ENCODE results near the gene DDX55. TPM values are rescaled to one million over a fixed set of nuclear protein-coding genes. Genes with fewer than 3 reads are reported as not detected.
"Not testable (repeated sequence)": the region's sequence is repeated elsewhere in the genome, so short reads cannot be mapped to it uniquely, and the experiment has no call there.

DDX55 gene
- 5.1 TPM for total RNA-seq
- long read RNA-seq, partial matches to known transcripts = 1 of 5 reads
- long read RNA-seq, other reads (novel, unspliced or antisense) = 4 of 5 reads

- peak; percentile 92 for DNase-seq (ENCODE audit: low spot score)
- intact Hi-C loops (cut with DNase I) = no loop called here
Measured at GRCh38 chr12:123601602-123602489, at the start of gene DDX55. DDX55 (plus strand) TSS chr12:123602099; CDS start chr12:123602149, 50 bp downstream.

GRCh38 chr12:123554136-123554535 is 47.8 kb upstream of the DDX55 start:
- DNase-seq (ENCODE audit: low spot score); intact Hi-C loops (cut with DNase I): not testable (repeated sequence)

GRCh38 chr12:123554843-123555242 is 47.1 kb upstream of the DDX55 start:
- intact Hi-C loops (cut with DNase I); DNase-seq (ENCODE audit: low spot score): not testable (repeated sequence)

GRCh38 chr12:123558487-123558886 is 43.4 kb upstream of the DDX55 start:
- DNase-seq (ENCODE audit: low spot score); intact Hi-C loops (cut with DNase I): not testable (repeated sequence)

- DNase-seq (ENCODE audit: low spot score) = no peak
- intact Hi-C loops (cut with DNase I) = no loop called here
Measured at GRCh38 chr12:123559468-123559867, 42.4 kb upstream of the DDX55 start.

DNA sequence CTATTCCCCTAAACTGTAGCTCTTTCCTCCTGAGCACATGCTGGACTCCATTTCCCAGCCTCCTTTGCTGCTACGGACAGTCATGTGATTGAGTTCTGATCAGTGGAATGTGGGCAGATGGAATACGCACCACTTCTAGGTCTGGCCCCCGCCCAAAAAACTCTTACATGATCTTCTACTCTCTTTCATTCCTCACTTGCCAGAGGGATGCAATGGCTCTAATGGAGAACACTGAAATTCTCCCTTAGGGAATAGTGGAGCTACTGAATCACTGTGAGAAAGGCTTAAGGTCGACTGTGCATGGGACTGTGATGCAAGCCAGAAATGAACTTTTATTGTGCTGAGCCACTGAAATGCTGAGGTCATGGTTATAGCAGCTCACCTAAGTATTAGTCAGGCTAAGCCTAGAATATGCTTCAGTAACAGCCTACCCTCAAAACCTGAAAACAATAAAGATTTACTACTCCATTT is 30.5 kb upstream of the DDX55 start:
- DNase-seq (ENCODE audit: low spot score) = no peak
- intact Hi-C loops (cut with DNase I) = no loop called here

- DNase-seq (ENCODE audit: low spot score) = no peak
- intact Hi-C loops (cut with DNase I) = no loop called here
Measured at GRCh38 chr12:123572391-123572790, 29.5 kb upstream of the DDX55 start.

- intact Hi-C loops (cut with DNase I) = no loop called here
- DNase-seq (ENCODE audit: low spot score) = no peak
Measured at GRCh38 chr12:123573870-123574269, 28.0 kb upstream of the DDX55 start.

DNA sequence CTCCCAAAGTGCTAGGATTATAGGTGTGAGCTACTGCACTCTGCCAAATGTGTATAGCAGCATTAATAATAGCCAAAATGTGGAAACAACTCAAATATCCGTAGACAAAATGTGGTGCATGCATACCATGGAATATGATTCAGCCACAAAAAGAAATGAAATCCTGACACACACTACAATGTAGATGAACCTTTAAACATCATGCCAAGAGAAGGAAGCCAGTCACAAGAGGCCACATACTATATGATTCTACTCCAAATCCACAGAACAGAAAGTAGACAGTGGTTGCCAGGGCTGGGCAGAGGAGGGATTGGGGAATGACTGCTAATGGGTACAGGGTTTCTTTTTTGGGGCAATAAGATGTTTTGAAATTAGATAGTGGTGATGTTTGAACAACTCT is 25.3 kb upstream of the DDX55 start:
- intact Hi-C loops (cut with DNase I) = no loop called here

GRCh38 chr12:123578243-123578642 is 23.7 kb upstream of the DDX55 start:
- intact Hi-C loops (cut with DNase I) = no loop called here
- no peak for DNase-seq (ENCODE audit: low spot score)

More for the DNA sequence above, 25.3 kb upstream of the DDX55 start:
- no peak for DNase-seq (ENCODE audit: low spot score)

GRCh38 chr12:123578829-123579228 is 23.1 kb upstream of the DDX55 start:
- DNase-seq (ENCODE audit: low spot score); intact Hi-C loops (cut with DNase I): not testable (repeated sequence)

GRCh38 chr12:123580772-123581171 is 21.1 kb upstream of the DDX55 start:
- DNase-seq (ENCODE audit: low spot score) = no peak
- intact Hi-C loops (cut with DNase I) = loop anchor here (5.0 kb wide), 2 partner anchors 123 to 218 kb away; partner anchors contain the start of genes SBNO1 and SNRNP35

- DNase-seq (ENCODE audit: low spot score) = no peak
- intact Hi-C loops (cut with DNase I) = no loop called here
Measured at GRCh38 chr12:123591702-123592481, 10.0 kb upstream of the DDX55 start.

GRCh38 chr12:123595729-123596128 is 6.2 kb upstream of the DDX55 start:
- no peak for DNase-seq (ENCODE audit: low spot score)
- intact Hi-C loops (cut with DNase I) = no loop called here

- intact Hi-C loops (cut with DNase I) = no loop called here
- no peak for DNase-seq (ENCODE audit: low spot score)
Measured at GRCh38 chr12:123597100-123597499, 4.8 kb upstream of the DDX55 start.

- intact Hi-C loops (cut with DNase I) = no loop called here
- no peak for DNase-seq (ENCODE audit: low spot score)
Measured at GRCh38 chr12:123598522-123598921, 3.4 kb upstream of the DDX55 start.

DNA sequence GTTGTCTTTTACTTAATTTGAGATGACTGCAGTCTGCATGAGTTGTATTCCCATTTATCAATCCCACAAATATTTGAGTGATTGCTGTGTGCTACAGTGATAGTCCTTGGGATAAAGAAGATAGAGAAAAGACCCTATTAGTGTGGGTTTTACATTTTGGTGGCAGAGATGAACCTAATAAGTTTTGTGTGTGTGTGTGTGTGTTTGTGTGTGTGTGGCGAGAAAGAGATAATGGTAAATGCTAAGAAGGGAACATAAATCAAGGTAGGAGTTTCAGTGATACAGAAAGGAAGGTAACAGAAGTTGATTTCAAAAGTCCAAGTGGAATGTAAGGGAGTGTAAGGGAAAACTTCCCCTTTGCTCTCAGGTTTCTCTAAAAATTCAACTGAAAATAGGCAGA is 2.6 kb upstream of the DDX55 start:
- intact Hi-C loops (cut with DNase I) = no loop called here
- DNase-seq (ENCODE audit: low spot score) = no peak

GRCh38 chr12:123599721-123600120 is 2.2 kb upstream of the DDX55 start:
- intact Hi-C loops (cut with DNase I) = no loop called here

DNA sequence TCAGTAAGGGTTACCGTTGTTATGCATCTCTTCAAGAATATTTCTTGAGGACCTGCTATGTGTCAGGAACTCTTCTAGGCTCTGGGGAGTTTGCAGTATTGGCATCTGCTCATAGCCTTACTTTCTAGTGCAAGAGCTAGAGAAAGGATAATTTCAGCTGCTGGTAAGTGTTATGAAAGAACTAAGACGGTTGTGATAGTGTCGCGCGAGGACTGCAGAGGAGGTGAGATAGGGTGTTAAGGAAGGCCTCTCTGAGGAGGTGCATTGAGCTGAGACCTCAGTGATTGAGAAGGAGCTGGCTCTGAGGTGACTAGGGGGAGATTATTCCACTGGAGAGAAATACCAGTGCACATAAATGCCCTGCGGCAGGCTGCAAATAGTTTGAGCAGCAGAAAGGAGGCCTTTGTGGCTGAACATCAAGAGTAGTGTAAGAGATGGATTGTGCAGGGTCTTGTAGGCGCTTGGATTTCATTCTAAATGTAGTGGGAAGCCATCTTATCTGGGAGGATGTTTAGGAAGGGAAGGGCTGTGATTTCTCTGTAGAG is 824 bp downstream of the DDX55 start:
- no peak for DNase-seq (ENCODE audit: low spot score)
- intact Hi-C loops (cut with DNase I) = no loop called here

More at GRCh38 chr12:123599721-123600120, 2.2 kb upstream of the DDX55 start:
- no peak for DNase-seq (ENCODE audit: low spot score)

DNA sequence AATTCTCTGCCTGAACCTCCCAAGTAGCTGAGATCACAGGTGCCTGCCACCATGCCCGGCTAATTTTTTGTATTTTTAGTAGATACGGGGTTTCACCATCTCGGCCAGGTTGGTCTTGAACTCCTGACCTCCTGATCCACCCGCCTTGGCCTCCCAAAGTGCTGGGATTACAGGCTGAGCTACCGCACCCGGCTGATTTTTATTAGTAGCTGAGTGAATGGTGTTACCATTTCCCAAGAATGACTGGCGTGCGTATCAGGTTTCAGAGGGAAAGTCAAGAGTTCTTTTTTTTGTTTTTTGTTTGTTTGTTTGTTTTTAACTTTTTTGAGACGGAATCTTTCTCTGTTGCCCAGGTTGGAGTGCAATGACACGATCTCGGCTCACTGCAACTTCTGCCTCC is 1.6 kb downstream of the DDX55 start:
- intact Hi-C loops (cut with DNase I); DNase-seq (ENCODE audit: low spot score): not testable (repeated sequence)
